Liver (tissue), 9 donors: ENCODE measurements around the gene MAP2K7. TPM values are rescaled to one million over a fixed set of nuclear protein-coding genes. Genes with fewer than 3 reads are reported as not detected.

Source experiments
- DNase-seq: peaks from one replicate; pipeline ENCODE4 v3.0.0-alpha.2; 2017; ENCODE audit warnings: low spot score
- H3K27ac ChIP-seq, 2 donors: one replicate each; pipeline ENCODE4 v1.7.0; 2013; ENCODE audit warnings: inconsistent platforms in 2 of 2, low read length in 2 of 2, control low read depth in 1 of 2, low read depth in 1 of 2, mild to moderate bottlenecking in 1 of 2
- H3K27me3 ChIP-seq, 4 donors: one replicate each; pipeline versions ENCODE4 v1.6.1 to v1.7.0; 2013; ENCODE audit warnings: low read length in 3 of 4, inconsistent platforms in 1 of 4, mild to moderate bottlenecking in 1 of 4, moderate library complexity in 1 of 4; ENCODE audit not compliant: control insufficient read depth in 4 of 4, insufficient read depth in 4 of 4
- H3K36me3 ChIP-seq, 4 donors: one replicate each; pipeline versions ENCODE4 v1.6.1 to v1.7.0; 2013; ENCODE audit warnings: low read length in 3 of 4, mild to moderate bottlenecking in 3 of 4, low read depth in 1 of 4, moderate library complexity in 1 of 4; ENCODE audit not compliant: control insufficient read depth in 4 of 4, insufficient read depth in 3 of 4
- H3K4me1 ChIP-seq, 4 donors: one replicate each; pipeline versions ENCODE4 v1.6.1 to v1.7.0; 2013; ENCODE audit warnings: low read length in 3 of 4, mild to moderate bottlenecking in 3 of 4, moderate library complexity in 1 of 4; ENCODE audit not compliant: control insufficient read depth in 4 of 4, insufficient read depth in 4 of 4
- H3K4me3 ChIP-seq, 3 donors: one replicate each; pipeline versions ENCODE4 v1.6.1 to v1.7.0; 2013; ENCODE audit warnings: low read length in 3 of 3, control low read depth in 1 of 3, low read depth in 1 of 3, mild to moderate bottlenecking in 1 of 3
- H3K9ac ChIP-seq, 2 donors: one replicate each; pipeline ENCODE4 v1.7.0; 2013; ENCODE audit warnings: low read length in 2 of 2, mild to moderate bottlenecking in 2 of 2, moderate library complexity in 2 of 2, control low read depth in 1 of 2, low read depth in 1 of 2
- H3K9me3 ChIP-seq, 4 donors: one replicate each; pipeline versions ENCODE4 v1.6.1 to v1.7.0; 2013; ENCODE audit warnings: low read length in 3 of 4; ENCODE audit not compliant: control insufficient read depth in 4 of 4
- ATF3 ChIP-seq: IDR thresholded peaks from 2 replicates; pipeline ENCODE4 v1.6.1; 2016; ENCODE audit warnings: antibody characterized with exemption
- FOXA1 ChIP-seq: IDR thresholded peaks from 2 replicates; pipeline ENCODE4 v1.6.1; 2016; ENCODE audit warnings: antibody characterized with exemption
- HNF4A ChIP-seq, 2 donors: conservative IDR thresholded peaks; 2 replicates each; pipeline ENCODE4 v1.6.1; 2016; ENCODE audit warnings: antibody characterized with exemption in 2 of 2, mild to moderate bottlenecking in 2 of 2
- JUND ChIP-seq, 2 donors: IDR thresholded peaks; 2 replicates each; pipeline ENCODE4 v1.6.1; 2016; ENCODE audit warnings: antibody characterized with exemption in 2 of 2
- NR2F2 ChIP-seq: IDR thresholded peaks from 2 replicates; pipeline ENCODE4 v1.6.1; 2016; ENCODE audit warnings: antibody characterized with exemption
- RAD21 ChIP-seq, 2 donors: IDR thresholded peaks; 2 replicates each; pipeline ENCODE4 v1.6.1; 2016; ENCODE audit warnings: antibody characterized with exemption in 2 of 2, mild to moderate bottlenecking in 2 of 2
- RXRA ChIP-seq, 2 donors: IDR thresholded peaks; 2 replicates each; pipeline ENCODE4 v1.6.1; 2017 to 2018; ENCODE audit warnings: antibody characterized with exemption in 2 of 2, mild to moderate bottlenecking in 1 of 2
- SP1 ChIP-seq: IDR thresholded peaks from 2 replicates; pipeline ENCODE4 v1.6.1; 2018; ENCODE audit warnings: antibody characterized with exemption, mild to moderate bottlenecking
- YY1 ChIP-seq: IDR thresholded peaks from 2 replicates; pipeline ENCODE4 v1.6.1; 2016; ENCODE audit warnings: antibody characterized with exemption, mild to moderate bottlenecking
- ZBTB33 ChIP-seq: IDR thresholded peaks from 2 replicates; pipeline ENCODE4 v1.6.1; 2016; ENCODE audit warnings: antibody characterized with exemption
- WGBS: extraction: QIAGEN DNeasy Blood & Tissue Kit; methylation state at CpG from one replicate; pipeline ENCODE4 v1.1.7; 2013; 5-methylcytosine and 5-hydroxymethylcytosine counted together
- polyA plus RNA-seq, 2 donors: library from polyadenylated mRNA; stranded (reverse) in 1 of 2; unstranded in 1 of 2; fragments of 200-250 nt in 1 of 2; fragments of >200 nt in 1 of 2; fragmentation: Nextera tagmentation in 1 of 2; extraction: Ambion mirVana in 1 of 2; gene quantifications; one replicate each; pipeline versions ENCODE4 v1.2.1 to v1.2.3, GENCODE V29; 2013 to 2015
- total RNA-seq, 2 donors: library from RNA; depleted of rRNA; stranded (reverse); fragments of >200 nt; gene quantifications; one replicate each; pipeline ENCODE4 v1.2.3, GENCODE V29; 2014
- TF ChIP-seq, protein P1 (sequence below): fragments of 150-350 bp; IDR thresholded peaks from 2 replicates; pipeline ENCODE4 v1.5.1; 2017; ENCODE audit warnings: improper control_type of control experiment, low read depth, low read length; ENCODE audit not compliant: missing input control
- donor health status: healthy.
- donor health status: healthy.
- donor health status: healthy.
- donor health status: healthy.
- donor health status: healthy.

The MAP2K7 gene
- total and polyA plus RNA-seq, 4 donors: 3.0 to 11.7 (median 9.5) TPM

DNA sequence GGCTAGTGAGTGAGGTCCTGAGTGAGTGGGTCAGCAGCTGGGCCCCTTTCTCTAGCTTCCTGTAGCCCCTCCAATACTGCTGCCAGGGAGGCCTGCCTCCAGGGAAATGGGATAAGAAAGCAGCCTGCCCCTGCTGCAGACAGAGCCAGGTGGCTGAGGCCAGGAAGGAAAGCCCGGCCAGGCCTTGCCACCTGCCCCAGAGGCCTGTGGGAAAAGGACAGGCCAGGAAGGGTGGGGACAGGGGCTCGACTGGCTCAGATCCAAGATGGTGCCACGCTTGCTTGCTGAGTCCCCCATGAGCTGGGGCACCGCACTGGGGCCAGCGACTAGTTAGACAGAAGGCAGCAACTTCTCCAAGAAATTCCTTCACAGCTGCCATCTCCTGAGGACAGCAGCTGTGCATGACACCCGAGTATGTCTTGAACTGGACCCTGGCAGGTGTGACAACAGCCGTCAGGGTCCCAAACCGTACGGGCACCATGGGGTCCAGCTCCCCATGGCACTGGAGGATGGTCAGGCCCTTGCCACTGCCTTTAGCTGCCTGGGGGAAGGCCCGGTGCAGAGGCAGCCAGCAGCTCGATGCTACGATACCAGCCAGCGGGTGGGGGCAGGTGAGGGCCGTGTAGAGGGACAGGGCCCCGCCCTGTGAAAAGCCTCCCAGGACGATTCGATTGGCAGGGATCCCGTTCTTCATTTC lies 24.4 kb upstream of the MAP2K7 start:
- TF ChIP-seq JUND (IDR thresholded peaks at IDR 0.05) (no peak), NR2F2 (no peak), ATF3 (no peak), YY1 (no peak), HNF4A (conservative IDR thresholded peaks at IDR 0.05) (no peak), RXRA (IDR thresholded peaks at IDR 0.05) (no peak), RAD21 (IDR thresholded peaks at IDR 0.05) (no peak), FOXA1 (no peak), ZBTB33 (no peak), SP1 (no peak)
- TF ChIP-seq, protein P1, sequence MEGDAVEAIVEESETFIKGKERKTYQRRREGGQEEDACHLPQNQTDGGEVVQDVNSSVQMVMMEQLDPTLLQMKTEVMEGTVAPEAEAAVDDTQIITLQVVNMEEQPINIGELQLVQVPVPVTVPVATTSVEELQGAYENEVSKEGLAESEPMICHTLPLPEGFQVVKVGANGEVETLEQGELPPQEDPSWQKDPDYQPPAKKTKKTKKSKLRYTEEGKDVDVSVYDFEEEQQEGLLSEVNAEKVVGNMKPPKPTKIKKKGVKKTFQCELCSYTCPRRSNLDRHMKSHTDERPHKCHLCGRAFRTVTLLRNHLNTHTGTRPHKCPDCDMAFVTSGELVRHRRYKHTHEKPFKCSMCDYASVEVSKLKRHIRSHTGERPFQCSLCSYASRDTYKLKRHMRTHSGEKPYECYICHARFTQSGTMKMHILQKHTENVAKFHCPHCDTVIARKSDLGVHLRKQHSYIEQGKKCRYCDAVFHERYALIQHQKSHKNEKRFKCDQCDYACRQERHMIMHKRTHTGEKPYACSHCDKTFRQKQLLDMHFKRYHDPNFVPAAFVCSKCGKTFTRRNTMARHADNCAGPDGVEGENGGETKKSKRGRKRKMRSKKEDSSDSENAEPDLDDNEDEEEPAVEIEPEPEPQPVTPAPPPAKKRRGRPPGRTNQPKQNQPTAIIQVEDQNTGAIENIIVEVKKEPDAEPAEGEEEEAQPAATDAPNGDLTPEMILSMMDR: no peak
- WGBS: 82% methylated on average over 18 of the region's 18 CpGs
- Histone ChIP-seq H3K4me3 (no peak overlapping the region), H3K9me3 (no peaks in the 10 kb centered on the region), H3K27ac (no peak overlapping the region), H3K4me1 (no peaks in the 10 kb centered on the region), H3K27me3 (peaks cover 0 to 4% (median 0%) of the 10 kb centered on the region in 4 donors), H3K9ac (no peak overlapping the region), H3K36me3 (no peaks in the 10 kb centered on the region)
- DNase-seq: no peak

DNA sequence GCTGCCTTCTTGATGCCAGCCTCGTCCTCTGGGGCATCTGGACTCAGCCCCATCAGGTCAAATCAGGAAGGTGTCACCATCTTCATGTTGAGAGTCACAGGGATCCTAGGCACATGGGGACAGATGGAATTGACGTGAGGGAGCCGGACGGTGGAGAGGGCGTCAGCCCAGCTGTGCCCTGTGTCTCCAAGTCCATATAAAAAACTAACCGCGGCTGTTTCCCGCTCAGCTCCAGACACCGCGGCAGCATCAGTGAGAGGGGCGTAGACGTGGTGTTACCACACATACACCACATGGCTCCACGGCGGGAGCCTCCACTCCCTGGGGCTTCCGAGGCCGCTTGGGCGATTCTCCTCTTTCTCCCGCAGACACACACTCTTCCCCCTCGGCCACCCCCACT lies 23.8 kb upstream of the MAP2K7 start:
- no peak for DNase-seq
- Histone ChIP-seq H3K4me3 (no peak overlapping the region), H3K4me1 (no peaks in the 10 kb centered on the region), H3K9ac (no peak overlapping the region), H3K9me3 (no peaks in the 10 kb centered on the region), H3K27me3 (peaks cover 0 to 2% (median 0%) of the 10 kb centered on the region in 4 donors), H3K36me3 (no peaks in the 10 kb centered on the region), H3K27ac (no peak overlapping the region)
- TF ChIP-seq ZBTB33 (no peak), FOXA1 (no peak)
- TF ChIP-seq, protein P1: no peak
- 87% methylated on average over 19 of the region's 19 CpGs for WGBS
